ENCODE data around the gene SOWAHC.
A peak's percentile ranks its signal among the peaks of the same experiment; 100 is the strongest.

The SOWAHC gene

GRCh38 chr2:109609352-109610024 is 4.7 kb upstream of the SOWAHC start:
- peak; percentile 65 for DNase-seq (ENCODE audit: low read depth)
- TF ChIP-seq CTCF (IDR thresholded peaks at IDR 0.05; ENCODE audit: insufficient read depth, low read depth, low read length, missing control alignments) = no peak
- H3K4me3 ChIP-seq (ENCODE audit: low read length) = no peak overlapping the region

- TF ChIP-seq CTCF (IDR thresholded peaks at IDR 0.05; ENCODE audit: insufficient read depth, low read depth, low read length, missing control alignments) = peak; percentile 31
- peak; percentile 42 for DNase-seq (ENCODE audit: low read depth)
- H3K4me3 ChIP-seq (ENCODE audit: low read length) = peak overlapping the region; percentile 58
Observed at GRCh38 chr2:109611467-109612095, 2.6 kb upstream of the SOWAHC start.

GRCh38 chr2:109613081-109613921 is 863 bp upstream of the SOWAHC start:
- H3K4me3 ChIP-seq (ENCODE audit: low read length) = peak overlapping the region; percentile 58
- TF ChIP-seq CTCF (IDR thresholded peaks at IDR 0.05; ENCODE audit: insufficient read depth, low read depth, low read length, missing control alignments) = no peak
- DNase-seq (ENCODE audit: low read depth) = peak; percentile 51

GRCh38 chr2:109614715-109615636 is 812 bp downstream of the SOWAHC start:
- DNase-seq (ENCODE audit: low read depth) = peak; percentile 25
- H3K4me3 ChIP-seq (ENCODE audit: low read length) = peak overlapping the region; percentile 77
- no peak for TF ChIP-seq CTCF (IDR thresholded peaks at IDR 0.05; ENCODE audit: insufficient read depth, low read depth, low read length, missing control alignments)

GRCh38 chr2:109615637-109616144 is 1.5 kb downstream of the SOWAHC start:
- TF ChIP-seq CTCF (IDR thresholded peaks at IDR 0.05; ENCODE audit: insufficient read depth, low read depth, low read length, missing control alignments) = peak; percentile 61
- H3K4me3 ChIP-seq (ENCODE audit: low read length) = peak overlapping the region; percentile 77
- peak; percentile 57 for DNase-seq (ENCODE audit: low read depth)

- peak overlapping the region; percentile 77 for H3K4me3 ChIP-seq (ENCODE audit: low read length)
- no peak for DNase-seq (ENCODE audit: low read depth)
- TF ChIP-seq CTCF (IDR thresholded peaks at IDR 0.05; ENCODE audit: insufficient read depth, low read depth, low read length, missing control alignments) = no peak
Observed at GRCh38 chr2:109616184-109616583, 2.0 kb downstream of the SOWAHC start.

All from epithelial cell of esophagus (primary cell).